ENCODE data around the gene GPI. TPM values are rescaled to one million over a fixed set of nuclear protein-coding genes. Genes with fewer than 3 reads are reported as not detected.

The GPI gene
- total and polyA plus RNA-seq, 2 of the 13 experiments (the other 11 are each of a cell fraction or from before 2014, with no cell fraction given): 147 to 167 TPM

DNA sequence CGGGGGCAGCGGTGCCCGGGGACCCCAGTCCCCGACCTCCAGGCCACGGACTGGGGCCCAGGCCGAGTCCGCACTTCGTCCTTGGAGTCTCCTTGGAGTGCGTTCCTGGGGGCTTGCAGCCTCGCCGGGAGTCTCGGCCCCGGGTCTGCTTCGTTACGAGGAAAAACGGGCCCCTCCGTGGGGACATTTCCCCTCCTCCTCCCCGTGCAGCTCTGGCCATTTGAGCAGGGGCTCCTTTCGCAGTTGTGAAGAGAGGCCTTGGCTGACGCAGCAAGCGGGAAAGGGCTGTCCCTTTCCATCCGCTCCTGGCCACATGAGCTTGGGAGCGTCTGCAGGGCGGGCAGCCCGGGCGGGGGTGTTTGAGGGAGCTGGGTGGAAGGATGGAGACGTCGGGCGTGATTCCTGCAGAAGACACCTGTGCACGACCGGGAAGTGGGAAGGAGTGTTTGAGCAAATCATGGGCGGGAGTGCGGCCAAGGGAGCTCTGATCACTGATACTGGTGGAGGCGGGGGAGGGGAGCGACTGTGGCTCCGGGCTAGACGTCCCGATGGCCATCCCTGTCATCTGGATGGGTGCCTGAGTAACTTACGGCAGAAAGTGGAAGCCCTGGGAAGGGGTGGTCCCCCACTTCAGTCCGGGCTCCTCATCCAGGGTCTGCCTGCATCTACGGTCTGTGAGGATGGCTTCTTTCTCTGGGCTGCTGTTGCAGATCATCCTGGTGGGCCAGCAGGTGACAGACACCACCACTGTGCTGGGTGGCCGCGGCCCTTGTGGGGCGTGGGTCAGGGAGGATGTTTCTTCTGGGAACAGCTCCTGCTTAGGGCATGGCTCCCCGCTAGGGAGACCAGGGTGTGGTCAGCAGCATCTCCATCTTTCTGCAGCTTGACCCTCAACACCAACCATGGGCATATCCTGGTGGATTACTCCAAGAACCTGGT is 736 bp downstream of the GPI start (continued):
- TF ChIP-seq AKNA (CRISPR knock-in tag; IDR thresholded peaks at IDR 0.05; ENCODE audit: borderline replicate concordance) (no peak), SP4 (CRISPR knock-in tag; IDR thresholded peaks at IDR 0.05) (0 out of 2 replicates have a peak, but pooled peaks have one; percentile 48), TRAFD1 (CRISPR knock-in tag; IDR thresholded peaks at IDR 0.05; ENCODE audit: borderline replicate concordance) (no peak), MAFG (CRISPR knock-in tag; IDR thresholded peaks at IDR 0.05) (no peak), ASH2L (IDR thresholded peaks at IDR 0.05; ENCODE audit: insufficient read length, low read depth, low read length) (peak; percentile 47), NR2F6 (IDR thresholded peaks at IDR 0.05) (no peak), NR2F6 (CRISPR knock-in tag; IDR thresholded peaks at IDR 0.05) (no peak), ZBTB2 (CRISPR knock-in tag; IDR thresholded peaks at IDR 0.05; ENCODE audit: low read depth) (peak; percentile 64; the same call in 1 of the 2 replicates), SRSF1 (optimal IDR thresholded peaks at IDR 0.05; ENCODE audit: low read depth, low read length) (peak; percentile 7), NR2F2 (IDR thresholded peaks at IDR 0.05; ENCODE audit: borderline replicate concordance, low read depth) (no peak), HMGXB4 (CRISPR knock-in tag; IDR thresholded peaks at IDR 0.05; ENCODE audit: borderline replicate concordance in 1 of 2, low read depth in 1 of 2) (peak in 1 of 2 experiments; percentile 24; a peak in 1 of 4 replicates), TRIM22 (IDR thresholded peaks at IDR 0.05) (no peak), PPARG (CRISPR knock-in tag; conservative IDR thresholded peaks at IDR 0.05) (no peak), ZNF644 (CRISPR knock-in tag; IDR thresholded peaks at IDR 0.05; ENCODE audit: low read depth) (no peak), IRF9 (CRISPR knock-in tag; IDR thresholded peaks at IDR 0.05; ENCODE audit: borderline replicate concordance) (0 out of 2 replicates have a peak, but pooled peaks have one; percentile 49)
